GF-D8 (cell line): ENCODE data around the gene FBXO42.

Experiments used
- DNase-seq: peaks from one replicate; lab custom pipeline; 2025; lab: John Stamatoyannopoulos, UW

The FBXO42 gene

GRCh38 chr1:16351994-16352841 lies at the start of gene FBXO42:
Gene FBXO42 (minus strand): TSS chr1:16352480. CDS start chr1:16315418, 37,062 bp downstream.
- DNase-seq: peak; percentile 80

DNA sequence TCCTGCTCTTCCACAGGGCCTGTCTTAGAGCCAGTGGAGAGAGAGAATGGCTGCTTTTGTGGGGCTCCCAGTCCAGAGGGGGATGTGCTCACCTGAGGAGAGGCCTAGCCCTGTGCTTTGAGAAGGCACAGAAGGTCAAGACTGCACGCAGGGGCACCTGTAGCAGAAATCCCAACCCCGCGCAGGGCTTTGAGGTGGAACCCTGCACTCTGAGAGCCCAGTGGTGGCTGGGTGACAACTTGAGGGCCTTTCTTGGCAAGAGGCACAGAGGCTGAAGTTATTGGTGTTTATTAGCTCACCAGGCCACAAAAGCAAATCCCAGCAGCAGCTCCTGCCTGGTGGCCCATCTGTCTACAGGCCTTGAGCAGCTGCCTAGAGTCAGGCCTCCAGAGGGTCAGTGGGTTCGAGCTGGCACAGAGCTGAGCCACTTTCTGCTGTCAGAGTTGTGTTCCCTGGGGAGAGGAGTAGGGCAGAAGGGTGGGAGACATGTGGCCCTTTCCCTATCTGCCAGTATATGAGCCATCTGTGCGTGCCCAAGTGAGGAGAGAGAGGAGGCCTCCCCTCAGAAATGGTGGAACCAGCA lies 46.2 kb upstream of the FBXO42 start:
- no peak for DNase-seq

DNA sequence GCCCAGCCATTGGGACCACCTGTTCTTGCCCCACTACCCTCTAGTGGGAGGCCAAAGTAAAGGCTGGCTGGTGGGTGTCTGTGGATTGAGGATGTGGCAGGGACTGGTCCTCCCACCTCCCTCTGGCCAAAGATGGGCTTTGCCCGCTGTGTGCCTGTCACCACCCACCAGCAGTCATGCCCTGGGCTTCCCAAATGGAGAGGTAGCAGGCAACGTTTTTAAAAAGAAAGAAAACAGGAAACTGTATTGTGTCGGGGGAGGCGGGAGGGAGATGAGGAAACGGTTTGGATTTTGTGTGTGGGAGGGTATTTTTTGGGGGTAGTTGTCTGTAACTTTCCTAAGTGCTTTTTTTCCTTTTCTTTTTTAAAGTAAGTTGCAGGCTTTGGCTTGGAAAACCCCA lies 44.8 kb upstream of the FBXO42 start:
- DNase-seq: no peak

DNA sequence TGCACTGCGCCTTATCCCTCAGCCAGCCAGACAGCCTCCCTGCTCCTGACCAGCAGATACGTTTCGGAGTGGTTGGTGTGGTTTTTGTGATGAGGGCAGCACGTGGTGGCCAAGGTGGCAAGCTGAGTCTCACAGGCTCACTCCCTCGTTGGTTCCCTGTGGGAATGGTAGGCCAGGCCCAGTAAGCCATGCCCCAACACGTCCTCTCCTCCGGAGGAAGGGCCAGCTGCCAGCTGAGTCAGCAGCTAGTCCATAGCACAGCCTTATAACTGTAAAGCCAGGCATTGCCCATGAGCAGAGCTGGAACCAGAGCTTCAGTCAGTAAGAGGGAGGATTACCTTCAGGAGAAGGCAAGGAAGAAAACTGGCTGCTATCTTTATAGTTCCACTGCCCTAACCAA lies 44.3 kb upstream of the FBXO42 start:
- DNase-seq: no peak

DNA sequence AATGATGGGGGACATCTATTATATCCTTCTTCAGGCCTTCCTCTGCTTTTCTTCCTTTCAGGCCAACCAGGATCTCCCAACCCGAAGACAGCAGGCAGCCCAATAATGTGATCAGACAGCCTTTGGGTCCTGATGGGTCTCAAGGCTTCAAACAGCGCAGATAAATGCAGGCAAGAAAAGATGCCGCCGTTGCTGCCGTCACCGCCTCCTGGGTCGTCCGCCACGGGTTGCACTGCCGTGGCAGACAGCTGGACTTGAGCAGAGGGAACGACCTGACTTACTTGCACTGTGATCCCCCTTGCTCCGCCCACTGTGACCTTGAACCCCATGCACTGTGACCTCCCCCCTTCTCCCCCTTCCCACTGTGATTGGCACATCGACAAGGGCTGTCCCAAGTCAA lies 42.7 kb upstream of the FBXO42 start:
- DNase-seq: no peak

DNA sequence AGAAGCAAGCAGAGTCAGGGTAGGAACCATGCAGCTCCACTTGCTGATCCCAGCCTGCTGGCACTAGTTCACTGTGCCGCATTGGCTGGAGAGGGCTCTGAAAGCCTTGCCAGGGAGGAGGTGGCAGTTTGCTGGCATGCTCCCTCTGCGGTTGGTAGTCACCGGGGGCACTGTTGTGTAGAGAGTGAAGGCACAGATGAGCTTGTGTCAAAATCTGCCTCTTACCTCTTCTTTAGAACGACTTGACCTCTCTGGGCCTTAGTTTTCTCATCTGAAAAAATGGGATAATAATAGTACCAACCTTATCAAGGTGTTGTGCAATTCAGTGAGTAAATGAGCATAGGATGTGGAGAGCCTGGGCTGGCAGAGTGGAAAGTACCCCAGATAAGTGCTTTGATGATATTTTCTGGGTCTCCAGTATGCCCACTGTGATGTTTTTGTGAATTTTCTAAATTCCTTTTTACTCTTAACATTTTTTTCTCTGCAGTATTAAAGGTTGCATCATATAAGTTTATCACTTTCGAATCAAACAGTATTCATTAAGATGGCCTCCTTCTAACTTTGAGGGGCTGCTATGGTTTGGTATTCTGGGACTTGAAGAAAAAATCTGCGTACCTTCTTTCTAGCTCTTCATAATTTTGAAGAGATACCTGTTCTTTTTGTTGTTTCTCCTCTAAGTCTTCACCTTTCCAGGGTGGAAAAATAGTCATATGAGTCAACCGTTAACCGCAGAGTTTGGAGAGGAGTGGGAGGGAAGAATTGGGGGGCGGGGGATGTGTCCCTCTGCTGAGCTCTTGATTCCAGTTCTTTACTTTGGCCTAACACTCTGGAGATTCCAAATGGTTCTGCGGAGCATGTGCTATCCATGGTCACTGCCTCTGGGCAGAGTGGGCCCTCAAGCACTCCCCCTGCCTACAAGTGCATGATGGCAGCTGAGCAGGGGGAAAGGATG lies 41.6 kb upstream of the FBXO42 start:
- DNase-seq: no peak

GRCh38 chr1:16392740-16393569 lies 40.7 kb upstream of the FBXO42 start:
- no peak for DNase-seq

- DNase-seq: peak; percentile 56
Observed at GRCh38 chr1:16391411-16391810, 39.1 kb upstream of the FBXO42 start.

DNA sequence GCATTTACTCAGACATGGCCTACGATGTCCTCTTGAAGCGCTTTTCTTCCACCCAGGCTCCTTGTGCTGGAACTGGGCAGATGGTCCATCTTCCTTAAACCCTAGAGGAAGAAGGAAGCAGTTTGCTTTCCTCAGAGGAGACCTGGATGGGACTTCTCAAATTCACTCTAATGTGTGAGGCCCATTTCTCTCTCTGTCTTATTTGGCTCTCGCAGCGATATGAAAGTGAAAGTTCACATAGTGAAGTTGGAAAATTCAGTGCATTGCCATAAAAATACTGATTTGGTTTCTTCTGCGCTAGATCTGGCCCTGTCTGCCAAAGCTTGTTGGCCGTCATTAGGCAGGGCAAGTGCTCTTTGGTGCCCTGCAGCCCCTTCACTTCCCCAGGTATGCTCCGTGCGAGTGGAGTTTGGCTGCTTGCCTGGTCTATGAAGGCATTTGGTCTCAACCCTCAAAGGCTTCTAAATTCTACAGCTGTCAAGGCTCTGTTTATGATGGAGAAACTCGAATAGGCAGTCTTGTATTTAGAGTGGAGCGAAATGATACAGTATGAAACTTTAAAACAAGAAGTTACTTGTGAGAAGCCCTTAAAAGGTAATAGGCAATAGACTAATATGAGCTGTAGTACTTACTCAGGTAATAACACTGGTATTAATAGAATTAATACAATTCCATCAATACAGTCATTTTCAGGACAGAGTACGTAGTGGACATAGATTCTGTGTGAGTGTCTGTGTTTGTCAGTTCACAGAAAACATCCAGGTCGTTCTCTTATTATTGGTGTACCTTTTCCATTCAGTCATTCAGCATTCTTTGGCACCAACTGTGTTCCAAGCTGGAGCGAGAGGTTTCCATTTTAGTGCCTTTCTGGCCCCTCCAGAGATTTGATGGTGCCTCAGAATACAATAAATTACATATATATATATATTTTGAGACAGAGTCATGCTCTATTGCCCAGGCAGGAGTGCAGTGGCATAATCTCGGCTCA lies 35.2 kb upstream of the FBXO42 start:
- no peak for DNase-seq

DNA sequence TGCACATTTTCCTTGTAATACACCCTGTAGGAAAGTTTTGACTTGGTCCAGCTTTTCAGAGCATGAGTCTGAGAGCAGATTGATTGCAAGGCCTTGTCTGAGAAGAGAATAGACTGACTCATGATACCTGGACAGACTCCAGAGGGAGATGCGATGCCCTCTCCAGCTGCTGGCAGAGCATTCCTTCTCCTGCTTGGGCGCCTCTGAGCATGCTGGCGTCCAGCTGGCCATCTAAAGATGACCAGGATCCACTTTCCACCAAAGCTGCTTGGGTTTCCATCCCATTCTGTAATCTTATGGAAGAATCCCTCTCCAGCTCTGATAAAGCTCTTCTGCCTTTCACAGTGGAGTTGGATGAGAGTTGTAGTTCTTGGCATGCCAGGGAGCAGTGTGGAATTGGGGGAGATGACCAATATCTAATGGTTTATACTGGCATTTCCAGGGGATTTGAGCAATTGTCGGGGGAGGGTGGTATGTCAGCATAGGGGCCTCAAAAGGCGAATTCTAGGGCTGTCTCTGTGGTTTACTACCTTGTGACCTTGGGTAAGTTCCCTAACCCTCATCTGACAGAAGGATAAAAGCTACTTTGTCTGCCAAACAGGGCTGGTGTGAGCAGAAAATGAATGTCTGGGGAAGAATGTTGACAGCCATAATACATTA lies 34.3 kb upstream of the FBXO42 start:
- no peak for DNase-seq

DNA sequence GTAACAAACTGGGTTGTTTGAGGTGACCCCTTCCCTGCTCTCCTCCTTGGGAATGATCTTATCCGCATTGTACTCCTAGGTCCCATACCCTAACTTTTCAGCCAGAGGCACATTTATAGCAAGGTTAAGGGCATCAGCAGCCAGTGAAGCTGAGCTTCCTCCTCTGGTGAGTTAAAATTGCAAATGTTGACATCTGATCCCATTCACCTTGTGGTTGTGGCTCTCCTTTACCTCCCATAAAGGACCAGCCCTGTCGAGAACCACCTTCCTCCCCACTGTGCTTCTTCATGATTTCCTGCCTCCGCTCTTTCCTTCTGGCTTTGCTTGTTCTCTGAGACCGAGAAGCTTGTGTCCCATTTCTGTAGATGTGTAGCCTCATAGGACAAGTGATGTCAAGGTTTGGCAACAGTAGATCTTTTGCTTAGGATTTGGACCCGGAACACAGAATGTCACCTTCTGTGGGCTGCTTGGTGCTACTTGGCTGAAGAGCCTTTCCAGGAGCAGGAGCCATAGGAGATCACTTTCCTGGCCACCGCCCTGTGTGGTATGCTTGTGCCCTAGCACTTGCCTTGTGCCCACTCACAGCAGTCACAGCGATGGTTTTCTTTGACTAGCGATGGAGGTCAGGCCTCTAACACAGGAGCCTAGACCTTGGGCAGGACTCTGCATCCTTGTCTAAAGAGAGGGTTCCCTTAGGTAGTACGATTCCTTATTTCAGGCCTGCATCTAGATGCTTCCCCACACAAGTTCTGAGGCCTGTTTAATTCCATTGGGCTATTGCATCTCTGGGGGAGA lies 33.6 kb upstream of the FBXO42 start:
- no peak for DNase-seq

GRCh38 chr1:16383888-16384287 lies 31.6 kb upstream of the FBXO42 start:
- no peak for DNase-seq

DNA sequence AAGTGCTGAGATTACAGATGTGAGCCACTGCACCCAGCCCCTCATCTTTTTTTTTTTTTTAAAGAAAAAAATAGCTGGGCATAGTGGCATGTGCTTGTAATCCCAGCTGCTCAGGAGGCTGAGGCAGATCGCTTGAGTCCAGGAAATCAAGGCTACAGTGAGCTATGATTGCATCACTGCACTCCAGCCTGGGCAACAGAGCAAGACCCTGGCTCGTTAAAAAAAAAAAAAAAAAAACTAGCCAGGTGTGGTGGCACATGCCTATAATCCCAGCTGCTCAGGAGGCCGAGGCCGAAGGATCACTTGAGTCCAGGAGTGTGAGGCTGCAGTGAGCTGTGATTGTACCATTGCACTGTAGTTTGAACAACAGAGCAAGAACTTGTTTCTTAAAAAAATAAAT lies 28.6 kb upstream of the FBXO42 start:
- no peak for DNase-seq

DNA sequence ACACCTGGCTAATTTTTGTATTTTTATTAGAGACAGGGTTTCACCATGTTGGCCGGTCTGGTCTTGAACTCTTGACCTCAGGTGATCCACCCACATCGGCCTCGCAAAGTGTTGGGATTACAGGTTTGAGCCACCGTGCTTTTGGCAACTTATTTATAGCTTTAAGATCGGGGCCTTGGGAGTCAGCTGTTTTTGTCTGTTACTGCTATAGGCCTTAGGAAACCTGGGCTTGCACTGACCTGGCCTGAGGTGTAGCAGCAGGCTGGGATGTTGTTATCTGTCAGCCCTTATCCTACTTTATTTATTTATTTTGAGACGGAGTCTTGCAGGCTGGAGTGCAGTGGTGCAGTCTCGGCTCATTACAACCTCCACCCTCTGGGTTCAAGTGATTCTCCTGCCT lies 26.2 kb upstream of the FBXO42 start:
- no peak for DNase-seq

DNA sequence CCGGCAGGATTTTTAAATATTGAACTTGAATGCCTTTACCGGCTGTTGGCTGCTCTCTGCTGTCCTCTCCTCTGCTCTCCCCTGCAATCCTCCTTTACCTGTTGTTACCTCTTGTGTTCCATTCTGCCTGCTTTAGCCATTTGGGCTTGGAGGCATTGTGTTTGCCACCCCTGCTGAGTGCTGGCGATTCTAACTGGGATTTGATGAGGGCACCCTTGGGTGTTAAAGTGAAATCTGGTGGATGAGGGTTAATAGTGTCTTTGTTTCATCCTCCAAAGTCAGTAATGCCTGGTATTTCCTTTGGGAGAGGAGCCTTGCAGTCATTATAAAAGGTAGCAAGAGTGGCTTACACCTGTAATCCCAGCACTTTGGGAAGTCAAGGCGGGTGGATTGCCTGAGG lies 24.7 kb upstream of the FBXO42 start:
- DNase-seq: no peak

GRCh38 chr1:16375521-16376340 lies 23.5 kb upstream of the FBXO42 start:
- no peak for DNase-seq

- no peak for DNase-seq
Observed at GRCh38 chr1:16374266-16374665, 22.0 kb upstream of the FBXO42 start.
